AG20443 (cell line): Measurements from ENCODE around the gene LRRN4CL.

ENCODE experiments used
- DNase-seq: peaks from one replicate; pipeline ENCODE4 v3.0.0; 2012; ENCODE audit warnings: low spot score, mixed read lengths

Gene LRRN4CL

DNA sequence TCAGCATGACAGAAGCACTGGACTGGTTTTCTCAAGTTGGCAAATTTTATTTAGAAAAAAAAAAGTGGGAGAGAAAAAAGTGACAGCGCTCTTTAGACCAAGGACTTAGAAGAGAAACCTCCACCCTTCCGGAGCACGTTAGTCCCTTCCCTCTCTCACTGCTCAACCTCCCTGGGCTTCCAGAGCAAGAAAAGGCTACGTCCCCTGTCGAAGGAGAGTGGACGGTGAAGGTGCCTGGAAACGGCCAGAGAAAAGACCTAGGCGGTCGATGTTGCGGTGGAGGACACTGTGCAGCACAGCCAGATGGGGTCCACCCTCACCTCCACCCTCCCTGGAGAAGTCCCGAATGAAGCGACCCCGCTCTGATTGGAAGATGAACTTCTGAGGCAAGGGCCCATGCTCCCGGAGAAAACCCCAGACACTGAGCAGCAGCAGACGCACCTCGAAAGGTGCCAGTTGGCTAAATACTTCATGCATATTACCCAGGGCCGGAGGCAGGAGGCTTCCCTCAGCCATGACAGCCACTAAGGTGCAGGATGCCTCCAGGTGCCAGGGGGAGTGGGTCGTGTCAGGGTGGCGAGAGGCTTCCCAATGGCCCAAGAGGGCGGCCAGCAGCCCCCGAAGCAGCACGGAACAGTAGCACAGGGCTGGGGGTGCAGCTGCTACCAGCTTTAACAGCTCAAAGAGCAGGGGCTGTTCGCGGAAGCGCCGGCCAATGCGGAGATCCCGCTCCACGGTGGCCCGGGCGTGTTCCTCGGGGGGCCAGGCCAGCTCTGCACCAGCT, 42.3 kb downstream of the LRRN4CL start:
- no peak for DNase-seq

DNA sequence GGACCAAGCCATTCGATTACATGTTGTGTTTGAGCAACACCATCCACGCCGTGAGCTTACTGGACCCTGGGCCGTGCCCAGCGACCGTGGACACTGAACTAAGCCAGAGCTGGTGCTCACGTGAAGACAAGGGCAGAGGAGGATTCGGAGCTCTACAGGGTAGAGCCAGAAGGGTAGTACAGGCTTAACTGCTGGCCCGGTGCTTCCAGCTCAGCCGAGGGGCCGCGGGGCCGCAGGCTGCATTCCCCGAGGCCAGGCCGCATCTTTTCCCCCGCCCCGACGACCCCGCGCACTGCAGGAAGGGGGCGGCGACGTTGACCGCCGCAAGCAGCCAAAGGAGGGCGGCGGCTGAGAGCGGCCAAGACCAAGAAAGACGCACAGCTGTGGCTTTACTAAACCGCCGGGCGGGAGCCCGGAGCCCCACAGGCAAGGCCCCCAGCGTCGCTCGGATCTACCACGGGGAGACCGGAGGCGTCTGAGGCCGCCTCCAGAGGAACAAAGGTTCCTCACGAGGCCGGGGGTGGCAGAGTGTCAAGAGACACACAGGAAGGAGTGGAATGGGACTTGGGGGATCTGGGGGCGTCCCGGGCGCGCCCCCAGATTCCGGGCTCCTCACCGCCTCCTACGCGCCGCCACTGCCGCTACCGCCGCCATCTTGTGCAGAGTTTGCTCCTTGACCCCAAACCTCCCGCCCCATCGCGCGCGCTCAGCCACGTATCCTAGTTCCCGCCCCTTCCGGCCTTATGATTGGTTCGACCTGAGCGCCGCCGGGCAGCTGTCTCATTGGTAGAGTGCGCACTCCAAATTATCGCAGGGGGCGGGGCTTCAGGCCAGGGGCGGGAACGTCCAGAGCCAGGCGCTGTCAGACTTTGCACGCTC, 43.1 kb downstream of the LRRN4CL start, which contains the start of gene GANAB:
GANAB (minus strand) TSS at position 668 of the 879 bp plus-strand sequence; CDS start at position 654, 14 bp downstream.
- peak; percentile 100 for DNase-seq

DNA sequence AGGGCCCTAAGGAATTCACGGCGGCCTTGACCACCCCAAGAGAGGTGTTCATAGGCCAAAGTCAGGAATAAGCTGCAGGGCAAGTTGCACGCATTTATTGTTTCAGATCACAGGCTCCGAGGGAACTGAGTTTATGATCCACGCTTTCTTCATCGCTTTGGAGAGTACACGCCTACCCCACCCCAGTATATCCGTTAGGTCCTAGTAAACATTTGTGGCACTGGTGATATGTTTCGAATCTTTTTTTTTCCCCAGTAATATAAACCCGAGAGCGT, 43.7 kb downstream of the LRRN4CL start:
- DNase-seq = no peak

DNA sequence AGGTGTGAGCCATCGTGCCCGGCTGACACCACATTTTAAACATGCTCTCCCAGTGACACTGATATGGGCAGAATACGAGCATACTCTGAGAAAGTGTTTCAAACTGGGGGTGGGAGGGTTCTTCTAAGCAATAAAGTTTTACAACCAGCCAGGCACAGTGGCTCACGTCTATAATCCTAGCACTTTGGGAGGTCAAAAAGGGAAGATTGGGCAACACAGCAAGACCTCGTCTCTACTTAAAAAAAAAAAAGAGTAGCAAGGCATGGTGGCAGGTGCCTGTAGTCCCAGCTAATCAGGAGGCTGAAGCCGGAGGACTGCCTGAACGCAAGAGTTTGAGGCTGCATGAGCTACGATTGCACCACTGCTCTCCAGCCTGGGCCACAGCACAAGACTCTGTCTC, 45.1 kb downstream of the LRRN4CL start:
- DNase-seq = no peak
